ENCODE measurements around the gene CRIM1. TPM values are rescaled to one million over a fixed set of nuclear protein-coding genes. Genes with fewer than 3 reads are reported as not detected.

CRIM1 gene
- total RNA-seq, 6 donors from 2014 or later, result 74.7 to 128 (median 110) TPM

DNA sequence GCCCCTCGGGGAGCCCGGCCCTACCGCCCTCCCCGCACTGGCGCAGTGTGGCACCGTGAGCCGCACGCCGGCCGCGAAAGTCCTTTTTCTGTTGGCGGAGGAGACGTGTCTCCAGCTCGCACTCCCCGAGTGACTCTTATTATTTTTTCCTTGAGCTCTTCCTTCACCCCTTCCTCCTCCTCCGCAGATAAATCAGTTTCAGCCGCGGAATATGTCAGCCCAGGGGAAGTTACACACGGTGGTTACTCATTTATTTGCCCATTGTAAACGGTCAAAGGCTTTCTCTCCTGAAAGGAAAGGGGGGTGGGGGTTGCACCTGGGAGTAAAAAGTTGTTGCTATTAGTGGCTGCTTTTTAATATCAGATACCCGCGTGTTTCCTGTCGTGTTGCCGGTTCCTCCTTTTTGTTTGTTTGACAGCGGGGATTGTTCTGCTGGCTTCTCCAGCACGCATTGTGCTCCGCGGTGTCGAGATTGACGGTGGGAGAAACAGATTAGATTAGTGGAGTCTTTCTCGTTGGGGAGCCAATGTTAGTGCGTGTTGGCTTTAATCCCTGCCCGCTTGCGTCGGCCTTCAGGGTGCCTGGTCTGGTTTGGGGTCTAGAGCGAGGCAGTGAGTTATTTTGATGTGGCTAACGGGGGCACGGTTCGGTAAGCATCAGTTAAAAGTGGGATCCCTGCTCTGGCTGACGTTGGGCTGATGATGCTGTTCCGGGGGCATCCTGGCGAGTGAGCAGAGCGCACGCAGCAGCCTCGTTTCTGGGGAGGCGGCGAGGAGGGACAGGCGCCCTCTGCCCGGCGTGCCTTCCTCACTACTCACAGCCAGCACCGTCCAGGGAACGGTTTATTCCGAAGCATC is 1.6 kb downstream of the CRIM1 start:
- H3K27ac ChIP-seq, result peak overlapping the region; percentile 84 to 94 (median 88)
- no peaks in the 10 kb centered on the region for H3K36me3 ChIP-seq
- ATAC-seq (ENCODE audit: low FRiP score in 2 of 2), result peak; percentile 44 to 54
- peak overlapping the region; percentile 71 to 86 (median 82) for H3K4me3 ChIP-seq
- 1% methylated on average over 42 to 53 of the region's 53 CpGs for WGBS, 2 donors
- no peaks in the 10 kb centered on the region for H3K9me3 ChIP-seq
- TF ChIP-seq EP300 (IDR thresholded peaks at IDR 0.05) (no peak), POLR2A (IDR thresholded peaks at IDR 0.05) (no peak), POLR2AphosphoS5 (IDR thresholded peaks at IDR 0.05) (peak in 1 of 2 donors; percentile 50)
- TF ChIP-seq, protein P1, sequence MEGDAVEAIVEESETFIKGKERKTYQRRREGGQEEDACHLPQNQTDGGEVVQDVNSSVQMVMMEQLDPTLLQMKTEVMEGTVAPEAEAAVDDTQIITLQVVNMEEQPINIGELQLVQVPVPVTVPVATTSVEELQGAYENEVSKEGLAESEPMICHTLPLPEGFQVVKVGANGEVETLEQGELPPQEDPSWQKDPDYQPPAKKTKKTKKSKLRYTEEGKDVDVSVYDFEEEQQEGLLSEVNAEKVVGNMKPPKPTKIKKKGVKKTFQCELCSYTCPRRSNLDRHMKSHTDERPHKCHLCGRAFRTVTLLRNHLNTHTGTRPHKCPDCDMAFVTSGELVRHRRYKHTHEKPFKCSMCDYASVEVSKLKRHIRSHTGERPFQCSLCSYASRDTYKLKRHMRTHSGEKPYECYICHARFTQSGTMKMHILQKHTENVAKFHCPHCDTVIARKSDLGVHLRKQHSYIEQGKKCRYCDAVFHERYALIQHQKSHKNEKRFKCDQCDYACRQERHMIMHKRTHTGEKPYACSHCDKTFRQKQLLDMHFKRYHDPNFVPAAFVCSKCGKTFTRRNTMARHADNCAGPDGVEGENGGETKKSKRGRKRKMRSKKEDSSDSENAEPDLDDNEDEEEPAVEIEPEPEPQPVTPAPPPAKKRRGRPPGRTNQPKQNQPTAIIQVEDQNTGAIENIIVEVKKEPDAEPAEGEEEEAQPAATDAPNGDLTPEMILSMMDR (IDR thresholded peaks at IDR 0.05), result peak in 1 of 6 experiments; percentile 33
- DNase-seq, result peak; percentile 33 to 66
- peaks cover 40 to 74% (median 51%) of the 10 kb centered on the region in 4 donors for H3K4me1 ChIP-seq
- peaks cover 0 to 11% (median 0%) of the 10 kb centered on the region in 4 donors for H3K27me3 ChIP-seq

DNA sequence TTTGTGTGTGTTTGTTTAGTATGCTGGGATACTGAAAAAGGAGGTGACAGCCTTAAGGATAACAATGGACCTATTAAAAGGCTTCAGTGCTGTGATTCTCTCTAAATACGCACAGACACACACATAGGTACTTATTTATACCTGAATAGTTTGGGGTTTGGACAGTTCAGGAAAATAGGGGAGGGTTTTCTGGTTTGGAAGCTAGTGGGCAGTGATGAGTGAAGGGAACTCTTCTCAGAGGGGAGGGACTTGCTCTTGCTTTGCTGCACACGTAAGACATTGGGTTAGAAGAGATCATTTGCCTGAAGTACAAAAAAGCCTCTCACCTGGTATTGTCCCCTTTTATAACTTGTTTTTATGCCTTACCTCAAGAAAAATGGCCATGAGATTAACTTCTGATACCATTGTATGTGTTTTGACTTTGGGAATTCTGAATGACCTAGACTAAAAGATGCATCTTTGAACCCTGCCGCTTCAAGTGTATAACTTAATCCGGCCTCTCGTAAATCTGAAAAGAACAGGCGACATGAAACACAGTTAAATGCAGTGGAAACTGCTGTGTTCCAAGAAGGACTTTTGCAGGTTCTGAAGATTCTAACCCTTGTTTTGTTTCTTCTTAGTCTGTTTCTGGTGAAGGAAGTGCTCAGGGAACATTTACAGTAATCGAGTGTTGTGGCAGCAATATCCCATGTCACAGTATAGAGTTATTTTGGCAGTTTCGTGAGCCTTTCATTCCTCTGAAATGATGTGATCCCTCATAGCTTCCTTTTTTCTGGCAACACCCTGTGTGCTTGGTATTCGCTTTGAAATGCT is 2.5 kb downstream of the CRIM1 start:
- Histone ChIP-seq H3K27me3 (peaks cover 0 to 11% (median 0%) of the 10 kb centered on the region in 4 donors), H3K36me3 (no peaks in the 10 kb centered on the region), H3K4me3 (peak overlapping the region; percentile 71 to 86 (median 82)), H3K9me3 (no peaks in the 10 kb centered on the region), H3K4me1 (peaks cover 44 to 82% (median 48%) of the 10 kb centered on the region in 4 donors), H3K27ac (peak overlapping the region; percentile 84 to 94 (median 88))
- 15 to 21% methylated on average over 9 of the region's 9 CpGs for WGBS, 2 donors
- ATAC-seq (ENCODE audit: low FRiP score in 2 of 2), result peak; percentile 19 to 21
- DNase-seq, result no peak
- no peak for TF ChIP-seq EP300 (IDR thresholded peaks at IDR 0.05)
- TF ChIP-seq, protein P1 (IDR thresholded peaks at IDR 0.05), result peak in 5 of 6 experiments; percentile 12 to 53 (median 19)
- no peak for TF ChIP-seq POLR2AphosphoS5 (IDR thresholded peaks at IDR 0.05)
- TF ChIP-seq POLR2A (IDR thresholded peaks at IDR 0.05), result peak in 1 of 4 donors; percentile 22

DNA sequence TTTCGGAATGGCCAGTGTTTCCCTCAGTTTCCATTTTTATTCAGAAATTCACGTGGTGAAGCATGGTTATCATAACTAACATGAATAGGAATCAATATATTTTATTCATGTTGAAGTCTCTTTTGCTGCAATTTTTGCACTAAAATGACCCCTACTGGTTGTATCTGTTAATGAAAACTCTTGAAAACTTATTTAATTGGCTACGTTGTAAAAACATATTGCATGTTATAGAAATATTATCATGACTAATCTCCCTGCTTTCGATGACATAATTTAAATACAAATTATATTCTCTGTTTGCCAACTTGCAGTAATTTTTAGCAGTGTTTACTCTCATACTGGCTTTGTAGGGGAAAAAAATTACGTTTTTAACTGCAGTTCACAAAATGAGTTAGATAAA is 3.5 kb downstream of the CRIM1 start:
- peaks cover 0 to 11% (median 0%) of the 10 kb centered on the region in 4 donors for H3K27me3 ChIP-seq
- peak overlapping the region in 3 of 4 donors; percentile 1 to 86 (median 85) for H3K4me3 ChIP-seq
- no peaks in the 10 kb centered on the region for H3K9me3 ChIP-seq
- peak overlapping the region in 3 of 4 donors; percentile 86 to 94 (median 89) for H3K27ac ChIP-seq
- no peak for DNase-seq
- no peaks in the 10 kb centered on the region for H3K36me3 ChIP-seq
- ATAC-seq (ENCODE audit: low FRiP score in 2 of 2), result no peak
- 49 to 56% methylated on average over 5 of the region's 5 CpGs for WGBS, 2 donors
- H3K4me1 ChIP-seq, result peaks cover 40 to 86% (median 50%) of the 10 kb centered on the region in 4 donors
- TF ChIP-seq, protein P1 (IDR thresholded peaks at IDR 0.05), result peak in 2 of 6 experiments; percentile 27 to 33
- no peak for TF ChIP-seq EP300 (IDR thresholded peaks at IDR 0.05)

DNA sequence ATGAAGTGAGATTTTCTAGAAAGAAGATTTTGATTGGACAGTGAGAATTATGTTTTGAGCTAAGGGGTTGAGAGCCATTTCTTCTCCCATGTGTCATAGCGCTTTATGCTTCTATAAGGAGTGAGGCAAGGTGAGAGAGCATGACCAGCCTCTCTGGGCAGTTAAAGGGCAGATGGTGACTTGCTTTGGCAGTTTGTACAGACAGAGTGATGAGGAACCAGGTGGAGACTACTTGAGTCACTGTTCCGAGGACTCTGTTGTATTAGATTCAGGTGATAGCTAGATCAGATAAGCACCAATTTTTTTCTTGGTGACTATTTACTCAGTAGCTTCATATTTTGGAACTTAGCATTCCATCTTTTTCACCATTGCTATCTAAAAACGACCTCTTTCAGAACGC is 4.5 kb downstream of the CRIM1 start:
- WGBS, 2 donors, result 85% methylated on average over 4 of the region's 4 CpGs
- Histone ChIP-seq H3K27me3 (peaks cover 0 to 11% (median 0%) of the 10 kb centered on the region in 4 donors), H3K4me3 (no peak overlapping the region), H3K36me3 (no peaks in the 10 kb centered on the region), H3K9me3 (no peaks in the 10 kb centered on the region), H3K4me1 (peaks cover 34 to 78% (median 44%) of the 10 kb centered on the region in 4 donors), H3K27ac (peak overlapping the region in 2 of 4 donors; percentile 2 to 24)
- no peak for ATAC-seq (ENCODE audit: low FRiP score in 2 of 2)
- DNase-seq, result no peak
- TF ChIP-seq EP300 (IDR thresholded peaks at IDR 0.05) (no peak), POLR2AphosphoS5 (IDR thresholded peaks at IDR 0.05) (no peak), POLR2A (IDR thresholded peaks at IDR 0.05) (no peak)

DNA sequence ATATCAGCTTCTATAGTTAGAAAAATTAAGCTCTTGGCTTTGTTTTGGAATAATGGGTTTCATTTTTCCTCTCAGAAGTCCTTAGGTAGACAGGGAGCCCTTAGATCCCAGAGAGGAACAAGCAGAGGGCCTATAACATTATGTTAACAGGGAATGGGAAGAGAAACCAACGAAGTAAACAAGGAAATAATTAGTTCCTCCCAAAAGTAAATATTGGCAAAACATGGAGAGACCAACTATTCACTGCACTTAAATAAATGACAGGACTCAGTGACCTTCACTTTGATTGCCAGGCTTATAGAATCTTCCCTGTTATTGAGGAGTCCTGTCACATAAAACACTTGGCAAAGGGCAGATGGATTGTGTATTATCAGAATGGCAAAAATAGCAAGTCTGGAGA is 5.3 kb downstream of the CRIM1 start:
- Histone ChIP-seq H3K36me3 (no peaks in the 10 kb centered on the region), H3K4me1 (peaks cover 38 to 70% (median 45%) of the 10 kb centered on the region in 4 donors), H3K27me3 (peaks cover 0 to 6% (median 0%) of the 10 kb centered on the region in 4 donors), H3K4me3 (no peak overlapping the region), H3K9me3 (no peaks in the 10 kb centered on the region), H3K27ac (peak overlapping the region in 2 of 4 donors; percentile 6 to 7)
- TF ChIP-seq POLR2AphosphoS5 (IDR thresholded peaks at IDR 0.05) (no peak), EP300 (IDR thresholded peaks at IDR 0.05) (no peak), POLR2A (IDR thresholded peaks at IDR 0.05) (no peak)
- TF ChIP-seq, protein P1 (IDR thresholded peaks at IDR 0.05), result no peak
- 12 to 29% methylated on average over 1 of the region's 1 CpG for WGBS, 2 donors
- DNase-seq, result no peak
- no peak for ATAC-seq (ENCODE audit: low FRiP score in 2 of 2)

All from upper lobe of left lung (tissue), 6 donors.